HS-5 (cell line): ENCODE results near the gene TACC3.

Source experiments
- DNase-seq: peaks from one replicate; pipeline ENCODE4 v3.0.0-alpha.2; 2012; ENCODE audit warnings: low read depth

The TACC3 gene

GRCh38 chr4:1776521-1777161 lies 55.3 kb downstream of the TACC3 start:
- no peak for DNase-seq

- DNase-seq: no peak
Measured at GRCh38 chr4:1777822-1778641, 56.7 kb downstream of the TACC3 start.

GRCh38 chr4:1778642-1779392 lies 57.5 kb downstream of the TACC3 start:
- no peak for DNase-seq

- no peak for DNase-seq
Measured at GRCh38 chr4:1779588-1780382, 58.5 kb downstream of the TACC3 start.

GRCh38 chr4:1780435-1780834 lies 59.1 kb downstream of the TACC3 start:
- DNase-seq: no peak

- DNase-seq: no peak
Measured at GRCh38 chr4:1783015-1783414, 61.7 kb downstream of the TACC3 start.

GRCh38 chr4:1783970-1784369 lies 62.6 kb downstream of the TACC3 start:
- DNase-seq: no peak

GRCh38 chr4:1784395-1784788 lies 63.1 kb downstream of the TACC3 start:
- DNase-seq: no peak

- DNase-seq: no peak
Measured at GRCh38 chr4:1784789-1785591, 63.7 kb downstream of the TACC3 start.

- DNase-seq: no peak
Measured at GRCh38 chr4:1785592-1785991, 64.3 kb downstream of the TACC3 start.

GRCh38 chr4:1786544-1787362 lies 65.4 kb downstream of the TACC3 start:
- DNase-seq: no peak

GRCh38 chr4:1787411-1788077 lies 66.2 kb downstream of the TACC3 start:
- DNase-seq: no peak

- no peak for DNase-seq
Measured at GRCh38 chr4:1788254-1788973, 67.1 kb downstream of the TACC3 start.

GRCh38 chr4:1789552-1789951 lies 68.2 kb downstream of the TACC3 start:
- DNase-seq: no peak

GRCh38 chr4:1790005-1790404 lies 68.7 kb downstream of the TACC3 start:
- no peak for DNase-seq

GRCh38 chr4:1792158-1792831 lies 71.0 kb downstream of the TACC3 start:
- DNase-seq: no peak

- no peak for DNase-seq
Measured at GRCh38 chr4:1792832-1793495, 71.6 kb downstream of the TACC3 start, which contains the start of gene FGFR3. TSS of gene FGFR3 (plus strand) at chr4:1793293. CDS start at chr4:1793935, 642 bp downstream.

- DNase-seq: no peak
Measured at GRCh38 chr4:1793496-1793840, 72.1 kb downstream of the TACC3 start.
